Left forelimb (tissue), 1 donor: ENCODE data around the gene TYW1B.
"Not testable (repeated sequence)": the region's sequence is repeated elsewhere in the genome, so short reads cannot be mapped to it uniquely, and the experiment has no call there.

Experiments used
- DNase-seq: peaks from one replicate; pipeline ENCODE4 v3.0.0-alpha.2; 2018; ENCODE audit warnings: low spot score

The TYW1B gene

GRCh38 chr7:72554401-72554800, 273.6 kb downstream of the TYW1B start:
- not testable (repeated sequence) for DNase-seq

GRCh38 chr7:72550454-72550853, 277.5 kb downstream of the TYW1B start:
- DNase-seq = not testable (repeated sequence)

GRCh38 chr7:72546586-72547237, 281.3 kb downstream of the TYW1B start:
- not testable (repeated sequence) for DNase-seq

GRCh38 chr7:72544531-72544930, 283.5 kb downstream of the TYW1B start:
- DNase-seq = not testable (repeated sequence)

- DNase-seq = no peak
These were observed 287.1 kb downstream of the TYW1B start for GRCh38 chr7:72540923-72541322.

GRCh38 chr7:72540106-72540611, 287.8 kb downstream of the TYW1B start:
- DNase-seq = no peak

GRCh38 chr7:72539702-72540101, 288.3 kb downstream of the TYW1B start:
- DNase-seq = no peak

- DNase-seq = no peak
These were observed 289.1 kb downstream of the TYW1B start for GRCh38 chr7:72538856-72539255.

- DNase-seq = no peak
These were observed 289.9 kb downstream of the TYW1B start for GRCh38 chr7:72538147-72538546.

GRCh38 chr7:72536038-72536437, 292.0 kb downstream of the TYW1B start:
- not testable (repeated sequence) for DNase-seq

- DNase-seq = not testable (repeated sequence)
These were observed 297.0 kb downstream of the TYW1B start for GRCh38 chr7:72531048-72531447.
